Left lung (tissue), 10 donors: ENCODE measurements around the gene OTOP2. TPM values are rescaled to one million over a fixed set of nuclear protein-coding genes. Genes with fewer than 3 reads are reported as not detected.
A peak's percentile ranks its signal among the peaks of the same experiment; 100 is the strongest.

Experiments
- ATAC-seq: fragments of 200-7000 bp; cut with Tn5 transposase; one replicate; pipeline ENCODE4 v1.9.1; 2020; ENCODE audit warnings: moderate library complexity
- DNase-seq, 4 donors: peaks; one replicate each; pipeline ENCODE4 v3.0.0-alpha.2; 2013 to 2020
- H3K27ac ChIP-seq, 2 donors: fragments of 200-600 bp; sonication (generic) in 1 of 2; one replicate each; pipeline versions ENCODE4 v1.5.0 to v1.8.0; 2020 to 2021
- H3K27me3 ChIP-seq, 2 donors: fragments of 200-600 bp; sonication (generic) in 1 of 2; one replicate each; pipeline versions ENCODE4 v1.5.0 to v1.8.0; 2020 to 2021
- H3K36me3 ChIP-seq, 2 donors: fragments of 200-600 bp; sonication (generic) in 1 of 2; one replicate each; pipeline versions ENCODE4 v1.5.0 to v1.8.0; 2020 to 2021
- H3K4me1 ChIP-seq, 2 donors: fragments of 200-600 bp; one replicate each; pipeline ENCODE4 v1.8.0; 2021
- H3K4me3 ChIP-seq, 2 donors: fragments of 200-600 bp; sonication (generic) in 1 of 2; one replicate each; pipeline versions ENCODE4 v1.5.0 to v1.8.0; 2020 to 2021; ENCODE audit warnings: mild to moderate bottlenecking in 1 of 2
- H3K9me3 ChIP-seq, 2 donors: fragments of 200-600 bp; sonication (generic) in 1 of 2; one replicate each; pipeline versions ENCODE4 v1.5.0 to v1.8.0; 2020 to 2021
- CTCF ChIP-seq, 2 donors: fragments of 200-600 bp; sonication (generic) in 1 of 2; IDR thresholded peaks; one replicate each; pipeline versions ENCODE4 v1.5.0 to v1.8.0; 2021; ENCODE audit warnings: antibody characterized with exemption in 2 of 2
- intact Hi-C, 2 donors: fragments of 100-400 bp; cut with DNase I; formaldehyde crosslinking; loops; one replicate each; pipeline versions ENCODE4 v1.11.2 to v1.14.2; 2022
- polyA plus RNA-seq, 6 donors: library from polyadenylated mRNA; unstranded; fragments of 120-200 nt; gene quantifications; one replicate each; pipeline ENCODE4 v1.2.1, GENCODE V29; 2013; ENCODE audit not compliant: insufficient read length in 6 of 6
- total RNA-seq, 2 donors: library from RNA; stranded (reverse); fragmentation: NEBNext Ultra II Directional; extraction: Animal tissue kit (Norgen Biotek cat#: 25700); gene quantifications; one replicate each; pipeline ENCODE4 v1.2.1, GENCODE V29; 2021
- donor health status: DM: no; HTN: yes; CAD: no.
- donor health status: DM: no; HTN: no; CAD: no.

OTOP2 gene
- total and polyA plus RNA-seq, 8 donors: not detected

- Histone ChIP-seq H3K9me3 (no peaks in the 10 kb centered on the region), H3K36me3 (no peaks in the 10 kb centered on the region), H3K4me1 (no peaks in the 10 kb centered on the region), H3K27me3 (peaks cover 0 to 57% of the 10 kb centered on the region in 2 donors), H3K27ac (no peak overlapping the region), H3K4me3 (no peak overlapping the region)
- ATAC-seq: no peak
- DNase-seq: no peak
- TF ChIP-seq CTCF (IDR thresholded peaks at IDR 0.05): no peak
- intact Hi-C loops: no loop called here
Observed at GRCh38 chr17:74882517-74883240, 41.4 kb upstream of the OTOP2 start.

GRCh38 chr17:74883241-74883745 is 40.8 kb upstream of the OTOP2 start:
- DNase-seq: no peak
- Histone ChIP-seq H3K4me1 (no peaks in the 10 kb centered on the region), H3K4me3 (no peak overlapping the region)

GRCh38 chr17:74888469-74888868 is 35.6 kb upstream of the OTOP2 start:
- no peaks in the 10 kb centered on the region for H3K9me3 ChIP-seq
- no peak for TF ChIP-seq CTCF (IDR thresholded peaks at IDR 0.05)
- H3K27me3 ChIP-seq: peaks cover 16 to 85% of the 10 kb centered on the region in 2 donors
- intact Hi-C loops: no loop called here
- H3K27ac ChIP-seq: no peak overlapping the region
- no peak for DNase-seq
- H3K36me3 ChIP-seq: no peaks in the 10 kb centered on the region
- H3K4me1 ChIP-seq: peaks cover 0 to 10% of the 10 kb centered on the region in 2 donors
- no peak overlapping the region for H3K4me3 ChIP-seq
- ATAC-seq: no peak

More at GRCh38 chr17:74883241-74883745, 40.8 kb upstream of the OTOP2 start:
- Histone ChIP-seq H3K36me3 (no peaks in the 10 kb centered on the region), H3K27me3 (peaks cover 0 to 57% of the 10 kb centered on the region in 2 donors), H3K27ac (no peak overlapping the region), H3K9me3 (no peaks in the 10 kb centered on the region)
- intact Hi-C loops: no loop called here
- TF ChIP-seq CTCF (IDR thresholded peaks at IDR 0.05): no peak
- peak; percentile 17 for ATAC-seq

- Histone ChIP-seq H3K4me1 (peaks cover 0 to 17% of the 10 kb centered on the region in 2 donors), H3K4me3 (no peak overlapping the region), H3K27me3 (peaks cover 34 to 91% of the 10 kb centered on the region in 2 donors), H3K27ac (no peak overlapping the region), H3K9me3 (no peaks in the 10 kb centered on the region), H3K36me3 (no peaks in the 10 kb centered on the region)
- intact Hi-C loops: no loop called here
- DNase-seq: peak in 1 of 4 donors; percentile 3
- ATAC-seq: no peak
- TF ChIP-seq CTCF (IDR thresholded peaks at IDR 0.05): no peak
Observed at GRCh38 chr17:74890554-74890953, 33.5 kb upstream of the OTOP2 start.

- DNase-seq: peak in 2 of 4 donors; percentile 36 to 47
- H3K4me3 ChIP-seq: no peak overlapping the region
- intact Hi-C loops: no loop called here
- peaks cover 39 to 87% of the 10 kb centered on the region in 2 donors for H3K27me3 ChIP-seq
- no peaks in the 10 kb centered on the region for H3K9me3 ChIP-seq
- no peaks in the 10 kb centered on the region for H3K36me3 ChIP-seq
- peaks cover 0 to 17% of the 10 kb centered on the region in 2 donors for H3K4me1 ChIP-seq
- TF ChIP-seq CTCF (IDR thresholded peaks at IDR 0.05): no peak
- H3K27ac ChIP-seq: no peak overlapping the region
- ATAC-seq: peak; percentile 83
Observed at GRCh38 chr17:74892013-74892841, 31.8 kb upstream of the OTOP2 start.
